Measurements from ENCODE around the gene TBC1D9.

Gene TBC1D9

DNA sequence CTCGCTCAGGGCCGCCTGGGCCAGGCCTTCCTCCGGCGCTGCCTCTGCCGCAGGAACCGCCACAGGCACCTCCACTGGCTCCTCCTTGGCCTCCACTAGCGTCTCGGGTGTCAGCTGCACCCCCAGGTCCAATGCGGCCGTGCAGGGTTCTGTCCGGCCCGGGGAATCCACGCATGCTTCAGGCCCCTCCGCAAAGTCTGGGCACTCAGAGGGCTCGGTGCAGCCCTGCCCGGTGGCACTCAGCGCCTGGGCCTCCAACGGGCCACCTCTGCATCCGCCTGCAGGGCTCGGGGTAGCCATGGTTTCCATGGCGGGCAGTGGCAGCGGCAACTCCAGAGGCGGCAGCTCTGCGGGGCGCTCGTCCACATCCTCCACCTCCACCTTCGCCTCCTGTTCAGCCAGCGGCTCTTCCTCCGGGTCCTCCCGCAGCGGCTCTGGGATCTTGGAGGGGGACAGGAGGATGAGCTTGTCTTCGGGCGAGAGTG lies 112.6 kb downstream of the TBC1D9 start:
- Histone ChIP-seq H3K27me3 (ENCODE audit: control insufficient read depth, insufficient read depth, low read length) (no peaks in the 10 kb centered on the region), H3K4me3 (ENCODE audit: low read depth, low read length) (no peak overlapping the region), H3K36me3 (ENCODE audit: control insufficient read depth, insufficient read depth, low read length) (no peaks in the 10 kb centered on the region), H3K9me3 (ENCODE audit: control insufficient read depth, insufficient read depth, low read depth, low read length) (no peaks in the 10 kb centered on the region), H3K4me1 (ENCODE audit: control insufficient read depth, insufficient read depth, low read length) (peaks cover 23% of the 10 kb centered on the region), H3K27ac (ENCODE audit: low read depth, low read length) (no peak overlapping the region), H3K9ac (ENCODE audit: low read length) (no peak overlapping the region)

DNA sequence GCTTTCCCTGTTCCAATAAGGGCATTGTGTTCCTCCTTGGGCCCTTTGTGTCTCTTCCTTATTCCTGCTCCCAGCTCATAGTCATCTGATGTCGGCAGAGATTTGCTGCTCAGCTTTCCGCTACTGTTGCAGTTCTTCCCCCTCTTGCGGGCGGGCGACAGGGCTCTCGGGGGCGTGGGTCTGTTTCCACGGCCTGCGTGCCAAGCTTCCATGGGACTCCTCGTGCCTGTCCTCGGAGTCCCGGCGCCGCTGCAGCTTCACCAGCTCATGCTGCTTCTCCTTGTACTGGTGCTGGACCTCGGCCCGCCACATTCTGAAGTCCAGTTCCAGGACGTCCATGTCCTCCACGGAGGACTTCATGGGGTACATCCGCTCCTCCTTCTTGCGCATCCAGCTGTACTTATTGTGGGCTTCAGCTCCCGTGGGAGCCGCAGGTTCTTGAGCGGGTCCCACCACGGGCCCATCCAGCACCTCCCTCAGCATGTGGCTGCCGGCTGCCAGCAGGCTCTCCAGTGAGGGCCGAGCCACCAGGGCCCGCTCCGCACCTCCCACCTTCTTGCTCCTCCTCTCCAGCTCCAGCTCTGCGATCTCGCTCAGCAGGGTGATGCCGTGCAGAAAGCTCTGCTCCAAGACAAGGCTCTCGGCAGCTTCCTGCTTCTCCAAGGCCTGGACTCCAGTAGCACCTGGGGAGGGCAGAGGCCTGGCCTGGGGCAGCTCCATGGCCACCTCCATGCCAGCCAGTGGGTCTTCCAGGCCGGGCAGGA lies 113.3 kb downstream of the TBC1D9 start:
- H3K36me3 ChIP-seq (ENCODE audit: control insufficient read depth, insufficient read depth, low read length): no peaks in the 10 kb centered on the region
- H3K9ac ChIP-seq (ENCODE audit: low read length): no peak overlapping the region
- no peaks in the 10 kb centered on the region for H3K27me3 ChIP-seq (ENCODE audit: control insufficient read depth, insufficient read depth, low read length)
- H3K27ac ChIP-seq (ENCODE audit: low read depth, low read length): no peak overlapping the region
- no peak overlapping the region for H3K4me3 ChIP-seq (ENCODE audit: low read depth, low read length)
- peaks cover 23% of the 10 kb centered on the region for H3K4me1 ChIP-seq (ENCODE audit: control insufficient read depth, insufficient read depth, low read length)
- no peaks in the 10 kb centered on the region for H3K9me3 ChIP-seq (ENCODE audit: control insufficient read depth, insufficient read depth, low read depth, low read length)

GRCh38 chr4:140641789-140642439 lies 114.3 kb downstream of the TBC1D9 start:
- H3K36me3 ChIP-seq (ENCODE audit: control insufficient read depth, insufficient read depth, low read length): no peaks in the 10 kb centered on the region
- H3K27ac ChIP-seq (ENCODE audit: low read depth, low read length): no peak overlapping the region
- H3K4me1 ChIP-seq (ENCODE audit: control insufficient read depth, insufficient read depth, low read length): peaks cover 16% of the 10 kb centered on the region
- no peaks in the 10 kb centered on the region for H3K9me3 ChIP-seq (ENCODE audit: control insufficient read depth, insufficient read depth, low read depth, low read length)
- H3K27me3 ChIP-seq (ENCODE audit: control insufficient read depth, insufficient read depth, low read length): no peaks in the 10 kb centered on the region
- H3K9ac ChIP-seq (ENCODE audit: low read length): no peak overlapping the region
- 0 out of 2 replicates have a peak overlapping the region, but pooled peaks have one; percentile 14 for H3K4me3 ChIP-seq (ENCODE audit: low read depth, low read length)

- Histone ChIP-seq H3K9me3 (ENCODE audit: control insufficient read depth, insufficient read depth, low read depth, low read length) (no peaks in the 10 kb centered on the region), H3K9ac (ENCODE audit: low read length) (no peak overlapping the region), H3K4me3 (ENCODE audit: low read depth, low read length) (no peak overlapping the region), H3K27me3 (ENCODE audit: control insufficient read depth, insufficient read depth, low read length) (no peaks in the 10 kb centered on the region), H3K27ac (ENCODE audit: low read depth, low read length) (no peak overlapping the region), H3K4me1 (ENCODE audit: control insufficient read depth, insufficient read depth, low read length) (peaks cover 15% of the 10 kb centered on the region), H3K36me3 (ENCODE audit: control insufficient read depth, insufficient read depth, low read length) (no peaks in the 10 kb centered on the region)
Measured at GRCh38 chr4:140641105-140641555, 115.1 kb downstream of the TBC1D9 start.

- H3K27me3 ChIP-seq (ENCODE audit: control insufficient read depth, insufficient read depth, low read length): no peaks in the 10 kb centered on the region
- H3K9me3 ChIP-seq (ENCODE audit: control insufficient read depth, insufficient read depth, low read depth, low read length): no peaks in the 10 kb centered on the region
- peaks cover 20% of the 10 kb centered on the region for H3K4me1 ChIP-seq (ENCODE audit: control insufficient read depth, insufficient read depth, low read length)
- no peaks in the 10 kb centered on the region for H3K36me3 ChIP-seq (ENCODE audit: control insufficient read depth, insufficient read depth, low read length)
- no peak overlapping the region for H3K27ac ChIP-seq (ENCODE audit: low read depth, low read length)
- H3K9ac ChIP-seq (ENCODE audit: low read length): no peak overlapping the region
- H3K4me3 ChIP-seq (ENCODE audit: low read depth, low read length): no peak overlapping the region
Measured at GRCh38 chr4:140640150-140640748, 115.9 kb downstream of the TBC1D9 start.

DNA sequence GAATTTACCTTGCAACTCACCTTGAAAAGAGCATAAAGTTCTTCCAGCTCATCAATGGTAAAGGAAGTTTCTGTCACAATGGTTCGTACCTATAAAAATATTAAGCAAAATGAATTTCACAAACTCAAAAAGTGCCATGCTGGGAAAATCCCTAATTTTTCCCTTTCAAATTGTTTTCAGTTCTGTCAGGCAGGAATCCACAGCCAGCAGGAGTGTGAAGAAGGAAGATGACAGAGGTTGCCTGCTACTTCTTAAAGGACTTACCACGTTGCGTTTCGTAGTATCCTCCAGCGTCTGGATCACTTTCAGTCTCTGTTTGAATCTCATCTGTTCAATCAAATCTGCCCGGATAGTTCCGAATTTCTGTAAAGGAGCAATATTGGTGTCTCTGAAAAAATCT lies 117.1 kb downstream of the TBC1D9 start:
- no peaks in the 10 kb centered on the region for H3K36me3 ChIP-seq (ENCODE audit: control insufficient read depth, insufficient read depth, low read length)
- H3K4me3 ChIP-seq (ENCODE audit: low read depth, low read length): no peak overlapping the region
- no peak overlapping the region for H3K9ac ChIP-seq (ENCODE audit: low read length)
- H3K27ac ChIP-seq (ENCODE audit: low read depth, low read length): no peak overlapping the region
- H3K4me1 ChIP-seq (ENCODE audit: control insufficient read depth, insufficient read depth, low read length): peaks cover 20% of the 10 kb centered on the region
- H3K9me3 ChIP-seq (ENCODE audit: control insufficient read depth, insufficient read depth, low read depth, low read length): no peaks in the 10 kb centered on the region
- no peaks in the 10 kb centered on the region for H3K27me3 ChIP-seq (ENCODE audit: control insufficient read depth, insufficient read depth, low read length)

GRCh38 chr4:140637836-140638235 lies 118.3 kb downstream of the TBC1D9 start:
- H3K36me3 ChIP-seq (ENCODE audit: control insufficient read depth, insufficient read depth, low read length): no peaks in the 10 kb centered on the region
- peaks cover 20% of the 10 kb centered on the region for H3K4me1 ChIP-seq (ENCODE audit: control insufficient read depth, insufficient read depth, low read length)
- no peak overlapping the region for H3K4me3 ChIP-seq (ENCODE audit: low read depth, low read length)

GRCh38 chr4:140635606-140636005 lies 120.6 kb downstream of the TBC1D9 start:
- Histone ChIP-seq H3K4me1 (ENCODE audit: control insufficient read depth, insufficient read depth, low read length) (peaks cover 8% of the 10 kb centered on the region), H3K4me3 (ENCODE audit: low read depth, low read length) (no peak overlapping the region), H3K27ac (ENCODE audit: low read depth, low read length) (no peak overlapping the region; the same call in 1 of the 2 replicates), H3K9me3 (ENCODE audit: control insufficient read depth, insufficient read depth, low read depth, low read length) (no peaks in the 10 kb centered on the region), H3K27me3 (ENCODE audit: control insufficient read depth, insufficient read depth, low read length) (no peaks in the 10 kb centered on the region), H3K36me3 (ENCODE audit: control insufficient read depth, insufficient read depth, low read length) (no peaks in the 10 kb centered on the region), H3K9ac (ENCODE audit: low read length) (no peak overlapping the region)

More at GRCh38 chr4:140637836-140638235, 118.3 kb downstream of the TBC1D9 start:
- Histone ChIP-seq H3K9me3 (ENCODE audit: control insufficient read depth, insufficient read depth, low read depth, low read length) (no peaks in the 10 kb centered on the region), H3K9ac (ENCODE audit: low read length) (no peak overlapping the region), H3K27ac (ENCODE audit: low read depth, low read length) (no peak overlapping the region), H3K27me3 (ENCODE audit: control insufficient read depth, insufficient read depth, low read length) (no peaks in the 10 kb centered on the region)

DNA sequence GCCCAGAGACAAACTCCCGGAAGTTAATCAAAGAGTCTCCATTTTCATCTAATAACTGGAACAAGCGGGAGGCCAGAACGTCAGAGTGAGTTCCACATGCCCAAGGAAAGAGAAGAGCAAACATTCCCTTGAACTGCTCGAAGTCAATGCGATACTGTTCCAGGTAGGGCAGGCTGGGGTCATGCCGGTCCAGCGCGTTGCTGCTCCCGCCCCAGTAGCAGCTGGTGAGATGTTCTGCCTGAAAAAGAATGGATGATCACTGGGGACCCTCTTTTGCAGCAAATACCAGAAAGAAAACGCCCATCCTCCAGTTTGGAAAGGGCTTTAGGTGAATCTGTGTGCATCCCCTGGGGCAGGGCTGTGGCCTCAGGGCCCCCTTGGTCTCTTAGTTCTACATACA lies 122.2 kb downstream of the TBC1D9 start:
- Histone ChIP-seq H3K9me3 (ENCODE audit: control insufficient read depth, insufficient read depth, low read depth, low read length) (no peaks in the 10 kb centered on the region), H3K36me3 (ENCODE audit: control insufficient read depth, insufficient read depth, low read length) (no peaks in the 10 kb centered on the region), H3K4me1 (ENCODE audit: control insufficient read depth, insufficient read depth, low read length) (peaks cover 13% of the 10 kb centered on the region), H3K9ac (ENCODE audit: low read length) (no peak overlapping the region), H3K4me3 (ENCODE audit: low read depth, low read length) (no peak overlapping the region), H3K27ac (ENCODE audit: low read depth, low read length) (no peak overlapping the region), H3K27me3 (ENCODE audit: control insufficient read depth, insufficient read depth, low read length) (no peaks in the 10 kb centered on the region)

- H3K4me1 ChIP-seq (ENCODE audit: control insufficient read depth, insufficient read depth, low read length): peaks cover 13% of the 10 kb centered on the region
- H3K27me3 ChIP-seq (ENCODE audit: control insufficient read depth, insufficient read depth, low read length): no peaks in the 10 kb centered on the region
- H3K4me3 ChIP-seq (ENCODE audit: low read depth, low read length): no peak overlapping the region
- no peak overlapping the region for H3K27ac ChIP-seq (ENCODE audit: low read depth, low read length)
- no peaks in the 10 kb centered on the region for H3K9me3 ChIP-seq (ENCODE audit: control insufficient read depth, insufficient read depth, low read depth, low read length)
- no peaks in the 10 kb centered on the region for H3K36me3 ChIP-seq (ENCODE audit: control insufficient read depth, insufficient read depth, low read length)
- no peak overlapping the region for H3K9ac ChIP-seq (ENCODE audit: low read length)
Measured at GRCh38 chr4:140633124-140633523, 123.1 kb downstream of the TBC1D9 start.

DNA sequence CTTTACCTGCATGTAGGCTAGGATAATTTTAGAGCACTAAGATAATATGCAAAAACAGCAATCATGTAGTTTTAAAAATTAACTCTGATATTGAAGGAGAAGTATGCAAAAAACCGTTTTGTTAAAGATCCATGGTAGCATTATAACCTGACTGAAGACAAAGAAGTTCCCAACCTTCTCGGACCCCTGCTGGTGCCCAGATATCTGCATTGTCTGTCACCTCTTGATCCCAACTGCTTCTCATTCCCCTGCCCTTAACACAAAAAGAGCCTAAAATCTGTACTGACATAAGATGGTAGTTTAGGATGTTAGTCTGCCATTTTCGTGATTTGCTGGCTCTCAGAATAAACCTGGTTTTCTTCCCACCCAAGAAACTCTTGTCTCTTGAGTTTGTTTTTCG lies 125.9 kb downstream of the TBC1D9 start:
- no peaks in the 10 kb centered on the region for H3K36me3 ChIP-seq (ENCODE audit: control insufficient read depth, insufficient read depth, low read length)

More for the DNA sequence above, 125.9 kb downstream of the TBC1D9 start:
- Histone ChIP-seq H3K9me3 (ENCODE audit: control insufficient read depth, insufficient read depth, low read depth, low read length) (no peaks in the 10 kb centered on the region), H3K27me3 (ENCODE audit: control insufficient read depth, insufficient read depth, low read length) (no peaks in the 10 kb centered on the region), H3K9ac (ENCODE audit: low read length) (no peak overlapping the region), H3K4me3 (ENCODE audit: low read depth, low read length) (no peak overlapping the region), H3K4me1 (ENCODE audit: control insufficient read depth, insufficient read depth, low read length) (peaks cover 5% of the 10 kb centered on the region; the same call in 1 of the 2 replicates), H3K27ac (ENCODE audit: low read depth, low read length) (no peak overlapping the region)

All from HUES6 (cell line).